Transverse colon (tissue), 3 donors: ENCODE data around the gene NBPF12.
"Not testable (repeated sequence)": the region's sequence is repeated elsewhere in the genome, so short reads cannot be mapped to it uniquely, and the experiment has no call there.

Experiments used
- POLR2A ChIP-seq: fragments of 450-650 bp; IDR thresholded peaks from one replicate; pipeline ENCODE4 v1.6.1; 2016; ENCODE audit warnings: antibody characterized with exemption, mild to moderate bottlenecking, moderate library complexity
- TF ChIP-seq, protein P1 (sequence below), 5 experiments: fragments of 200-600 bp in 3 of 5; fragments of 450-650 bp in 2 of 5; sonication (generic) in 3 of 5; IDR thresholded peaks; 1 replicate in 2 of 5; 2 replicates in 3 of 5; pipeline ENCODE4 v1.5.1; 2016 to 2017; ENCODE audit warnings: antibody characterized with exemption in 5 of 5, inconsistent platforms in 3 of 5, mild to moderate bottlenecking in 2 of 5, moderate library complexity in 1 of 5

DNA sequence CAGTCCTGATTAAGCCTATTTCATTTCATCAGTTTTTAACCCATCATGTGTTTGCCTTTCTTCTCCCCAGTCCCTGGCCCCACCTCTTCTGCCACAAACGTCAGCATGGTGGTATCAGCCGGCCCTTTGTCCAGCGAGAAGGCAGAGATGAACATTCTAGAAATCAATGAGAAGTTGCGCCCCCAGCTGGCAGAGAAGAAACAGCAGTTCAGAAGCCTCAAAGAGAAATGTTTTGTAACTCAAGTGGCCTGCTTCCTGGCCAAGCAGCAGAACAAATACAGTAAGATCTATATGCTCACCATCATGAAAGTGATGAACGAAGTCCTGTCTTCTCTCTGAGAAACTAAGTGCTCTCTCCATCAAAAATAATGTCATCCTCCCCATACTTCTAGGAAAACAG, 34.6 kb downstream of the NBPF12 start:
- TF ChIP-seq, protein P1, sequence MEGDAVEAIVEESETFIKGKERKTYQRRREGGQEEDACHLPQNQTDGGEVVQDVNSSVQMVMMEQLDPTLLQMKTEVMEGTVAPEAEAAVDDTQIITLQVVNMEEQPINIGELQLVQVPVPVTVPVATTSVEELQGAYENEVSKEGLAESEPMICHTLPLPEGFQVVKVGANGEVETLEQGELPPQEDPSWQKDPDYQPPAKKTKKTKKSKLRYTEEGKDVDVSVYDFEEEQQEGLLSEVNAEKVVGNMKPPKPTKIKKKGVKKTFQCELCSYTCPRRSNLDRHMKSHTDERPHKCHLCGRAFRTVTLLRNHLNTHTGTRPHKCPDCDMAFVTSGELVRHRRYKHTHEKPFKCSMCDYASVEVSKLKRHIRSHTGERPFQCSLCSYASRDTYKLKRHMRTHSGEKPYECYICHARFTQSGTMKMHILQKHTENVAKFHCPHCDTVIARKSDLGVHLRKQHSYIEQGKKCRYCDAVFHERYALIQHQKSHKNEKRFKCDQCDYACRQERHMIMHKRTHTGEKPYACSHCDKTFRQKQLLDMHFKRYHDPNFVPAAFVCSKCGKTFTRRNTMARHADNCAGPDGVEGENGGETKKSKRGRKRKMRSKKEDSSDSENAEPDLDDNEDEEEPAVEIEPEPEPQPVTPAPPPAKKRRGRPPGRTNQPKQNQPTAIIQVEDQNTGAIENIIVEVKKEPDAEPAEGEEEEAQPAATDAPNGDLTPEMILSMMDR (IDR thresholded peaks at IDR 0.05) = not testable (repeated sequence)
- not testable (repeated sequence) for TF ChIP-seq POLR2A
